Measurements from ENCODE around the gene STX12. TPM values are rescaled to one million over a fixed set of nuclear protein-coding genes. Genes with fewer than 3 reads are reported as not detected.

The STX12 gene
- total and polyA plus RNA-seq, 8 donors: 13.6 to 24.3 (median 19.5) TPM

Other genes starting within 250 kb of the STX12 start
- 10 to 100 TPM; 10.4 to 22.4 (median 13.7) TPM for gene AHDC1, start 169.1 kb upstream of the STX12 start, total RNA-seq
- gene AHDC1, start 169.1 kb upstream of the STX12 start, polyA plus RNA-seq: 10 to 100 TPM; 16.3 to 27.5 TPM
- 1 to 10 TPM in 4 of 6 donors, under 1 TPM in 2; 0.51 to 6.8 (median 2.5) TPM for gene FGR, start 138.0 kb upstream of the STX12 start, total RNA-seq
- gene FGR, start 138.0 kb upstream of the STX12 start, polyA plus RNA-seq: 1 to 10 TPM; 3.6 to 5.8 TPM
- gene IFI6, start 101.0 kb upstream of the STX12 start, total RNA-seq: 10 to 100 TPM in 5 of 6 donors, 1 to 10 TPM in 1; 7.8 to 67.4 (median 28.8) TPM
- gene IFI6, start 101.0 kb upstream of the STX12 start, polyA plus RNA-seq: 100 to 1,000 TPM in 1 of 2 donors, 10 to 100 TPM in 1; 54.6 to 186 TPM
- gene FAM76A, start 47.3 kb upstream of the STX12 start, total RNA-seq: 1 to 10 TPM; 5.0 to 8.7 (median 6.4) TPM
- 1 to 10 TPM; 4.3 to 6.4 TPM for gene FAM76A, start 47.3 kb upstream of the STX12 start, polyA plus RNA-seq
- 10 to 100 TPM in 4 of 6 donors, 1 to 10 TPM in 2; 8.1 to 16.6 (median 11.7) TPM for gene PPP1R8, start 57.6 kb downstream of the STX12 start, total RNA-seq
- gene PPP1R8, start 57.6 kb downstream of the STX12 start, polyA plus RNA-seq: 10 to 100 TPM in 1 of 2 donors, 1 to 10 TPM in 1; 9.9 to 17.4 TPM
- 10 to 100 TPM in 2 of 6 donors, 1 to 10 TPM in 3, under 1 TPM in 1; 0.98 to 19.1 (median 5.3) TPM for gene THEMIS2, start 99.3 kb downstream of the STX12 start, total RNA-seq
- 1 to 10 TPM; 4.3 to 5.7 TPM for gene THEMIS2, start 99.3 kb downstream of the STX12 start, polyA plus RNA-seq
- 10 to 100 TPM in 3 of 6 donors, 1 to 10 TPM in 3; 7.8 to 14.6 (median 9.8) TPM for gene RPA2, start 141.4 kb downstream of the STX12 start, total RNA-seq
- 10 to 100 TPM; 11.7 to 20.9 TPM for gene RPA2, start 141.4 kb downstream of the STX12 start, polyA plus RNA-seq
- 10 to 100 TPM; 14.5 to 20.4 (median 18.1) TPM for gene SMPDL3B, start 161.8 kb downstream of the STX12 start, total RNA-seq
- gene SMPDL3B, start 161.8 kb downstream of the STX12 start, polyA plus RNA-seq: 10 to 100 TPM in 1 of 2 donors, 1 to 10 TPM in 1; 9.9 to 12.0 TPM
- 1 to 10 TPM; 4.5 to 8.9 (median 6.6) TPM for gene XKR8, start 186.8 kb downstream of the STX12 start, total RNA-seq
- 1 to 10 TPM; 9.3 to 9.5 TPM for gene XKR8, start 186.8 kb downstream of the STX12 start, polyA plus RNA-seq

Measured in pancreas (tissue), 8 donors.